ENCODE measurements around the gene LKAAEAR1.

GRCh38 chr20:64095455-64095854, 11.3 kb upstream of the LKAAEAR1 start:
- no peak for TF ChIP-seq CTCF (IDR thresholded peaks at IDR 0.05)
- no peak for TF ChIP-seq POLR2A (IDR thresholded peaks at IDR 0.05)

Data from body of pancreas (tissue), 4 donors.